Type B pancreatic cell (in vitro differentiated cells): ENCODE data around the gene LTB4R2. TPM values are rescaled to one million over a fixed set of nuclear protein-coding genes. Genes with fewer than 3 reads are reported as not detected.

Source experiments
- DNase-seq: peaks from one replicate; pipeline ENCODE4 v3.0.0; 2021; ENCODE audit warnings: mixed read lengths; ENCODE audit not compliant: unreplicated experiment; ENCODE audit errors: extremely low spot score
- H3K27ac Mint-ChIP-seq: 2 replicates; pipeline ENCODE4 v1.8.0; 2021; ENCODE audit warnings: mild to moderate bottlenecking, mixed read lengths
- H3K27me3 Mint-ChIP-seq: 2 replicates; pipeline ENCODE4 v1.8.0; 2021; ENCODE audit warnings: mixed read lengths
- H3K36me3 Mint-ChIP-seq: 2 replicates; pipeline ENCODE4 v1.8.0; 2021; ENCODE audit warnings: mixed read lengths
- H3K4me1 Mint-ChIP-seq: one replicate; pipeline ENCODE4 v1.8.0; 2021; ENCODE audit warnings: mixed read lengths; ENCODE audit not compliant: unreplicated experiment
- H3K4me3 Mint-ChIP-seq: 2 replicates; pipeline ENCODE4 v1.8.0; 2021; ENCODE audit warnings: mild to moderate bottlenecking, mixed read lengths
- H3K9me3 Mint-ChIP-seq: 2 replicates; pipeline ENCODE4 v1.8.0; 2021; ENCODE audit warnings: mixed read lengths
- CTCF ChIP-seq: fragments of 200-600 bp; sonication (generic); conservative IDR thresholded peaks from 2 replicates; pipeline ENCODE4 v1.5.0; 2021; ENCODE audit warnings: antibody characterized with exemption, mild to moderate bottlenecking
- total RNA-seq: library from RNA; stranded (reverse); gene quantifications from 2 replicates; pipeline ENCODE4 v1.2.1, GENCODE V29; 2021; ENCODE audit warnings: low replicate concordance

Gene LTB4R2
- total RNA-seq, 1 donor from 2014 or later, result 9.4 TPM

- DNase-seq, result no peak
- TF ChIP-seq CTCF, result no peak
- no peaks in the 10 kb centered on the region for H3K9me3 Mint-ChIP-seq
- peaks cover 5% of the 10 kb centered on the region for H3K36me3 Mint-ChIP-seq
- no peak overlapping the region for H3K27ac Mint-ChIP-seq
- no peaks in the 10 kb centered on the region for H3K27me3 Mint-ChIP-seq
- H3K4me3 Mint-ChIP-seq, result no peak overlapping the region
- H3K4me1 Mint-ChIP-seq, result peaks cover 4% of the 10 kb centered on the region
Measured at GRCh38 chr14:24278424-24278823, 31.5 kb upstream of the LTB4R2 start.

- H3K4me1 Mint-ChIP-seq, result peaks cover 4% of the 10 kb centered on the region
- no peaks in the 10 kb centered on the region for H3K9me3 Mint-ChIP-seq
- no peaks in the 10 kb centered on the region for H3K27me3 Mint-ChIP-seq
- H3K27ac Mint-ChIP-seq, result peak overlapping the region; percentile 72
- H3K36me3 Mint-ChIP-seq, result peaks cover 5% of the 10 kb centered on the region
- no peak for DNase-seq
- TF ChIP-seq CTCF, result no peak
- no peak overlapping the region for H3K4me3 Mint-ChIP-seq
Measured at GRCh38 chr14:24279301-24280186, 30.4 kb upstream of the LTB4R2 start.

GRCh38 chr14:24280797-24281460 lies 29.0 kb upstream of the LTB4R2 start:
- DNase-seq, result no peak
- Mint-ChIP-seq H3K27ac (peak overlapping the region; percentile 31), H3K9me3 (no peaks in the 10 kb centered on the region)

GRCh38 chr14:24281636-24282035 lies 28.3 kb upstream of the LTB4R2 start:
- Mint-ChIP-seq H3K9me3 (no peaks in the 10 kb centered on the region), H3K27me3 (no peaks in the 10 kb centered on the region), H3K36me3 (peaks cover 5% of the 10 kb centered on the region), H3K27ac (peak overlapping the region; percentile 31), H3K4me1 (peaks cover 9% of the 10 kb centered on the region), H3K4me3 (no peak overlapping the region)
- DNase-seq, result no peak
- no peak for TF ChIP-seq CTCF

More at GRCh38 chr14:24280797-24281460, 29.0 kb upstream of the LTB4R2 start:
- Mint-ChIP-seq H3K27me3 (no peaks in the 10 kb centered on the region), H3K4me1 (peaks cover 9% of the 10 kb centered on the region), H3K4me3 (no peak overlapping the region), H3K36me3 (peaks cover 5% of the 10 kb centered on the region)
- TF ChIP-seq CTCF, result no peak

GRCh38 chr14:24282736-24283135 lies 27.2 kb upstream of the LTB4R2 start:
- Mint-ChIP-seq H3K27me3 (no peaks in the 10 kb centered on the region), H3K4me3 (no peak overlapping the region), H3K9me3 (no peaks in the 10 kb centered on the region), H3K4me1 (peaks cover 9% of the 10 kb centered on the region), H3K27ac (peak overlapping the region; percentile 26), H3K36me3 (no peaks in the 10 kb centered on the region)
- DNase-seq, result no peak
- no peak for TF ChIP-seq CTCF
